H54 (cell line): ENCODE measurements around the gene PIK3C2G.

Source experiments
- DNase-seq: peaks from one replicate; pipeline ENCODE4 v3.0.0; 2011; ENCODE audit warnings: low spot score, mixed read lengths; ENCODE audit not compliant: insufficient read length
- FAIRE-seq: peaks from 3 replicates; lab custom pipeline; 2011; peaks lifted over from hg19 to GRCh38; lab: Jason Lieb, UNC
- POLR2A ChIP-seq: IDR thresholded peaks from 2 replicates; pipeline ENCODE4 v1.6.1; 2011; ENCODE audit warnings: low read depth, mild to moderate bottlenecking, low read length

Gene PIK3C2G

DNA sequence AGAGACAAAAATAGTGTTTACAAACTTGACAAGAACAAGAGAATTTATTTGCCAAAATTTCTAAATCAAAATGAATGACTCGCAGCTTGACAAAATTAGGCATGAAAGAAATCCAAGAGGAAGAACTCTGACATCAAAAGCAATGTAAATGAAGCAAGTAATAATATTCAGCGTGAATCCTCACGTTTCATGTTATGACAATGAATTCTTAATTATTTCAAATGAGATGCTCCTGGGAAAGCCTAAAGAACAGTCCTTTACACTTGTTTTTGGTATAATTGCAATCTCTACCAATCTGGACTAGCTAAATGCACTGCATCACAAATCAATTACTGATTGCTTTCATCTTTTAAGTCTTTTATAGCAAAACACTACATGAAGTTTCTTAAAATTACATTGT is 29.1 kb downstream of the PIK3C2G start:
- FAIRE-seq (no peak), DNase-seq (no peak)
- no peak for TF ChIP-seq POLR2A

DNA sequence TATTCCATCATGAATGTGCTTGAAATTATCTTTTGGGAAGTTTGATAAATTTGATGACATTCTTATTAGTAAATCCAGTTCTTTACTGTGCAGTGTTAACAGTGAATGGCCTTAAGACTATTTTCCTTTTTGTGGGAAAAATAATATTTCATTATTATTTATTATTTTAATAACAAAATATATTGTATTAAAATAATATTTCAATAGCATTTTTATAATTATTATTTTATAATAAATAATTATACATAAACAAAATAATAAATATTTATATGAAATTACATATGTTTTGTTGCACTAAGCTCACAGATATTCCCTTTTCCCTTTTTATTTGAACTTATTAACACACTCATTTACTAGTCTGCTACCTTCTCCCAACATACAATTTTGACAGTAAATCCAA is 33.6 kb downstream of the PIK3C2G start:
- TF ChIP-seq POLR2A = no peak
- no peak for DNase-seq
- no peak for FAIRE-seq

DNA sequence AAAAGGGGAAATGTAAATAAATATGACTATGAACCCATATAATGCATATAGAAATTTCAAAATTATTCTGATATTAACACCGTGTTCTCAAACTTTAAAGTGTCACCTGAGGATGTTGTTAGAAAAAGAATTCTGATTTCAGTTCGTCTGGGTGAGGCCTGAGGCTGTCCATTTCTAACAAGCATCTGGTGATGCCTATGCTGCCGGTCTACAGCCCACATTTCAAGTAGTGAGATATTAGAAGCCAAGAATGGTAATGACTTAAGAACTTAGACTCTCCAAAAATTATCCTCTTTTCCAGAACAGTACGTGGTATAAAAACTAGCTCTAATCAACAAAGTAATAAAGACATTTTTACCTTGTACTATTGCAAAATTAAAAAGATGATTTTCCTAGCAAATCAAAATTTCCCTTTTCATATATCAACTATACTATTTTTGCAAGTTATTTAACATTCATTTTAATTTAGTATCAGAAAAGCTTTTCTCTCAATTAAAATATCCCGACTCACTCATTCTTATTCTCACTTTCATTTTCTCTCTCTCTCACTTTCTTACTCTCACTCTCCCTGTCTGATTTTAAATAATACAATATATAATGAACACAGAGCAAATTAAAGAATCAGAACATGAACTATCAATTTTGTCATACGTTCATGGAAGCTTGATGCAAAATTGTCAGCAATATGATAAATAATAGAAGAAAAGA is 35.0 kb downstream of the PIK3C2G start:
- DNase-seq = no peak
- no peak for TF ChIP-seq POLR2A
- peak; percentile 72 for FAIRE-seq

DNA sequence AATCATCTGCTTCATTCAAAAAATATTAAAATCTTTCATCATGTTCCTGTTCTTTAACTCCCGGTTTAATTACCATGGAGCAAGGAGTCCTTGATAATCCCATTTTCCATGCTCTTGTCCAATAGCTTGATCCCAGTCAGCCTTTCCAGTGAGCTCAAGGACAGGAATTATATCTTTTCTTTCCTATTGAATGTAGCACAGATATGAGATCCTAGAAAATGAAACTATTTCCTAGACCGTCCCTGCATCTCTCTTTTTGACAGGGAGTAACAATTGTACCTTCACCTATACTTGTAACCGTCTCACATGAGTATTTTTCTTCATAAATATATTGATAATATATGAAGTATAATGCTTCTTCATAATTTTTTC is 35.6 kb downstream of the PIK3C2G start:
- FAIRE-seq (peak; percentile 30), DNase-seq (no peak)
- TF ChIP-seq POLR2A = no peak

DNA sequence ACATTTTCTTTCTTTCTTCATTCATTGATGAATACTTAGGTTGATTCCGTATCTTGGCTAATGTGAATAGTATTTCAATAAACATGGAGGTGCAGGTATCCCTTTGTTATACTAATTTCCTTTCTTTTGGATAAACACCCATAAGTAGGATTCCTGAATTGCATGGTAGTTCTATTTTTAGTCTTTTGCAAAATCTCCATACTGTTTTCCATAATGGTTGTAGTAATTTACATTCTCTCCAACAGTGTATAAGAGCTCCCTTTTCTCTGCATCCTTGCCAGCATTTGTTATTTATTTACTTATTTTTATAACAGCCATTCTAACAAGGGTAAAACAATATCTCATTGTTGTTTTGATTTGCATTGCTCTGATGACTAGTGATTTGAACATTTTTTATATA is 36.6 kb downstream of the PIK3C2G start:
- DNase-seq (no peak), FAIRE-seq (no peak)
- TF ChIP-seq POLR2A = no peak

DNA sequence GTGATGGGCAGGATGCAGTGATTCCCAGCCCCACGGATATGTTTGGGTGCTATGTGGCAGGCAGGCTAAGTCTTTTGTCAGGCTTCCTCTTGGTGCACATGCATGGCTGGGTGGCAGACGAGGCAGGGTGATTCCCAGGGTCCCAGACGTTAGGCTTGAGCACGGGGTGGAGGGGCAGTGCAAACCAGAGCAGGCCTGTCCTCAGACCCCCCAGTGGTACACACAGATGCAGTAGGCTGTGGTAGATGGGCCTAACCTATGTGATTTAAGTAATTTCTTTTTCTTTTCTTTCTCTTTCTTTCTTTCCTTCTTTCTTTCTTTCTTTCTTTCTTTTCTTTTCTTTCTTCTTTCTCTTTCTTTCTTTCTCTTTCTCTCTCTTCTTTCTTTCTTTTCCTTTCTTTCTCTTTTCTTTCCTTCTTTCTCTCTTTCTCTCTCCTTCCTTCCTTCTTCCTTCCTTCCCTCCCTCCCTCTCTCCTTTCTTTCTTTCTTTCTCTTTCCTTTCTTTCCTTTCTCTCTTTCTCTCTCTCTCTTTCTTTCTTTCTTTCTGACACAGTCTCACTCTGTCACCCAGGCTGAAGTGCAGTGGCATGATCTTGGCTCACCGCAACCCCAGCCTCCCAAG is 41.6 kb downstream of the PIK3C2G start:
- TF ChIP-seq POLR2A = no peak
- DNase-seq (no peak), FAIRE-seq (no peak)

DNA sequence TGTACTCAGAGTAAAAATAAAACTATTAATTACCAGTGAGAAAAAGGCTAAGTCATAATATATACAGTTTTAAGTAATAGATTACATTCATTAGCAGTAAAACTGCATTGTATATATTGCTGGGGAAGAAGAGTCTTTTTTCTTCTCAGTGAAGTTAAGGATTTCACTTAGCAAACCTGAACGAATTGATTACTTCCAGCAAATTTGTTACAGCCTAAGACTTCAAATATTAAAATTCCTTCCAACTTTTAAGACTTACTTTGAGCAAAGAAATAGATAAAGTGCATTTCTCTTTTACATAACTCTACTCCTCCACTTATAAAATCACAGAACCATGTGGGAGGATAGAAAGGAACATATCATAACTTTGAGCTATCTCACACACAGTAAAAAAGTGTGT is 43.3 kb downstream of the PIK3C2G start:
- TF ChIP-seq POLR2A = no peak
- no peak for DNase-seq
- no peak for FAIRE-seq

DNA sequence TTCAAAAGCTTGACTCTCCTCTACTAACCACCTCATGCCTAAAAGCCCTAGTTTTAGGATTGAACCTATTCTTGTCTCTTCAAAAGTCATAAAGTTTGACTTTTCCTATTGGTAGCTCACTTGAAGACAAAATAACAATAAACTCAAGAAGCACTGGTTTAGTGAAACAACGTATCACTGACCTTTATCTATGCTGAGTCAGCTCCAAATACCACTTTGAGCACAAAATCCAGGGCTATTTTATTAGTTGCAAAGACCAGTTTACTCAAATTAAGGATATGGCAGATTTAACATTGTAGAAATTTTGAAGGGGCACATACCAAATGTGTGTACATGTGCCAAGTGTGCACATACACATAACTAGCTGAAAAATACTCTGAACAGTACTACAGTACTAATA is 45.0 kb downstream of the PIK3C2G start:
- no peak for TF ChIP-seq POLR2A
- DNase-seq (no peak), FAIRE-seq (no peak)

DNA sequence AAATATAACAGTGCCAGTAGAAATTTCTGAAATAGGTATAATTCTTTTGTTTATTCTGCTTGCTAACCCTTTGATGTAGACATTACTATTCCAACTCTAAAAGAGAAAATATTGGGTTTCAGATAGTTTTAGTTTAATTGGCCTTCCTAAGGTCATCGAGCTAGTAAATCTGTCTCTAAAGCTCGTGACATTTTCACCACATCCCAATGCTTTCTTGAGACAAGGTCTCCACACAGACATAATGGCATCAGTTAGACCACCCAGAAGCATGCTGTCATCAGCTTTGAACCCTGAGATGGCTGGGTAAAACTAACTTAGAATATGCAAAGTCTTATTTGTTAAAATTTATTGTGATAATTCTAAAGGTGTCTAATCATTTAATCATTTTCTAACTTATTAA is 52.0 kb downstream of the PIK3C2G start:
- DNase-seq (no peak), FAIRE-seq (no peak)
- no peak for TF ChIP-seq POLR2A

DNA sequence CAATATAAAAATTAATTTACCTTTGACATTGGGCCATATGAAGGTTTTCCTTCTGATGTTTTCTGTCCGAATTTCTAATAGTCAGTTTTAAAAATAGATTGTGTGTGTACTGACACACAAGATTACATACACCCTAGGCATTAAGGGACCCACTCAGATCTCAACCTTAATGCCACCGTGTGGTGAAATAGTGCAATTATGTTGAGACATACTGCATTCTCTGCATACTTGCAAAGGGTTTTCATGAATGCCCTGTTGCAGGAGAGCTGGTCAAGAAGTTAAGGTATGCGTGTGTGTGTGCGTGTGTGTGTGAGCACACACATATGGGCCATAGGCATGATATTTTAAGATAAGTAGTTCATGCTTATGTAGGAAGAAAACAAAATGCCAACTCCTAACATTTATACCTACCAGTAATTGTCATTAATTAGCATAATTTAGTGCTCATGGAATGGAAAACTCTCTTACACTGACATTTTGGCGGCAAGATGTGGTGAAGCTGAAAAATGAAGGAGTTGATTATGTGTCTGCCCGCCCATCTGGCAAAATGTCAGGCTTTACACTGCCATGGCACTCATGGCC is 58.8 kb downstream of the PIK3C2G start:
- peak; percentile 97 for FAIRE-seq
- peak; percentile 15 for DNase-seq
- TF ChIP-seq POLR2A = no peak

DNA sequence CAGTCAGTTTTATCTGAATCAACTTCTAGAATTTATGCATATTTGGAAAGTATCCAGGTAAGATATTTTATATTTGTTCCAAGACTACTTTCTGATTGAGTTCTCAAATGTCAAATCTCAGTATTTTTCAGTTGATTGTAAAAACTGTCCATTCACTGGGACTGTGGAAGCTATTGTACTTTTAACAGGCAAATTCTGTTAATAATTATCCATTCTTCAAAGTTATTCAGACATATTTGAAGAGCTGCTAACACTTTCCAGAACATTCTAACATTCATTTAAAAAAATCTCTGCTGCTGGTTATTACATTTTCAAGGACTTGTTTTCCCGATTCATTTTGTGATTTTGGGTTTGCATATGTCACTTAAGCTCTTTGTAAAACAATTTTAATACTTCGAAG is 59.7 kb downstream of the PIK3C2G start:
- DNase-seq (no peak), FAIRE-seq (no peak)
- no peak for TF ChIP-seq POLR2A

DNA sequence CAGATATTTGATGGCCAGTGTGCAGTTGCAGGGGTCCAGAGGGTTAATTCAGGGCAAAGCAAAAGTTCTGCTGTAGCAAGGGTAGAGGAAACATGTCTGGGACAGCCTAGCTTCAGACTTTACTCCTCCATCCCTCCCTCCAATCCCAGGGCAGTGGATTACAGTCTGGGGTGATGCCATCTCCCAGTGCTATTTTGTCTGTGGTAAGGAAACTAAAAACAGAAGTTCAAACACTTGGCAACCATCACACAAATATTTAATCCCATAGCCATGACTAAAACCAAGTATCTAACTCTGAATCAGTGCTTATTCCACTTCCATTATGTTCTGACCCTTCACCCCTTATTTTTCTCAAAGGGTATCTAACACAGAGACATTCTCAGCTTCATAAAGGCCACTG is 61.8 kb downstream of the PIK3C2G start:
- DNase-seq (no peak), FAIRE-seq (no peak)
- TF ChIP-seq POLR2A = no peak

DNA sequence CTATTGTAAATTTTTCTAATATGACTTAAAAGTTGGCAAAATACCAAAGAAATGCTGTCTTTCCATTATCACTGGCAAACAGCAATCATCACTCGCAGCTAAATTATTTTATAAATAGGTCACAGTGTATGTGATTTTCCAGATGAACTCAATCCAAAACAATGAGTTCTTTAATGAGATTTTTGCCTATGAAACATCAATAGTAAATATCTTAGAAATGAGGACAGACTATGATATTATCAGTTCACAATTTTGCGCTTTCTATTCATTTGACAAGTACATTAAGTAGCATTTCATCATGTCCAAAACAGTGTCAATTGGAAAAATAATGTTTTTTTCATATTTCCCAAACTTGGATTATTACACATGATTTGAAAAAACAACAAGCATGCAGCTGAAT is 65.7 kb downstream of the PIK3C2G start:
- TF ChIP-seq POLR2A = no peak

DNA sequence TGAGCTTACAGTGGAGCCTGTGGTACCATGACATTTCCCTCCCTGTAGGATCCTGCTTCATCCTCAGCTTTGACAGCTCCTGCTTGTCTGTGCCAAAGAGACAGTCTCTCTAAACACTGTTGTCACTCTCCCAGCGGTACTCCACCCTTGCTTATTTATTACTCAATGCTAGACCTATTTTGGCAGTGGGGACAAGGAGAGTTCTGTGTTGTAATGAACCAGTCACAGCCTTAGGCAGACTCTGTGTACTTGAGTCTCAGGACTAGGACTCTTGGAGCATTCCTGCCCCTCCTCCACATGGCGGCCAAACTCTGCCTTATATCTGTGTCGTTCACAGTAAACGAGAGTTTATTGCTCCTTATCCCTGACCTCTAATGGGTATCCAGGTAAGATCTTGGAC is 70.9 kb downstream of the PIK3C2G start:
- TF ChIP-seq POLR2A = no peak
- DNase-seq (no peak), FAIRE-seq (no peak)

More for the DNA sequence above, 65.7 kb downstream of the PIK3C2G start:
- no peak for DNase-seq
- no peak for FAIRE-seq

DNA sequence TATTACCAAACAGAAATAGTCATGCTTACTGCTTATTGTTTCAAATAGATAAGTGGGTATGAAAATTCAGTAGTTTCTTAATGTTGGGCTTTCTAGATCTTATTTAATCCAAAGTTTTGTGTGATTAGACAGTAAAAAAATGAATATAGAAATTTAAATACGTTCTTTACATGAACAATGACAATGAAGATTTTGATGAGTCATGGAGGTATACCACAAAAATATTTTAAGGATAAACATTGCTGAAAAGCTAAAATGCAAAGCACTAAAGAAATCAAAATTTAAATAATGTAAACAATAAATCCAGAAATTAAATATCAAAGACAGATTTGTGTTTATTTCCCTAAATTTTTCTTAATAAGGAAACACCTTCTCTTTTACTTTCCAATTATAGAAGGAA is 78.3 kb downstream of the PIK3C2G start:
- FAIRE-seq (no peak), DNase-seq (no peak)
- no peak for TF ChIP-seq POLR2A
